GM12865 (cell line): ENCODE results near the gene LBX1.
A peak's percentile ranks its signal among the peaks of the same experiment; 100 is the strongest.
"Not testable (repeated sequence)": the region's sequence is repeated elsewhere in the genome, so short reads cannot be mapped to it uniquely, and the experiment has no call there.

Source experiments
- DNase-seq: peaks from one replicate; pipeline ENCODE4 v3.0.0; 2010; ENCODE audit warnings: low read depth
- H3K4me3 ChIP-seq: 2 replicates; pipeline ENCODE4 v1.5.1; 2011; ENCODE audit warnings: mild to moderate bottlenecking, low read depth, low read length, control low read depth
- TF ChIP-seq, protein P1 (sequence below): IDR thresholded peaks from 2 replicates; pipeline ENCODE4 v1.5.1; 2011; ENCODE audit warnings: low read length, control low read depth, low read depth, inconsistent platforms; ENCODE audit not compliant: insufficient read depth; ENCODE audit errors: missing control alignments

The LBX1 gene

DNA sequence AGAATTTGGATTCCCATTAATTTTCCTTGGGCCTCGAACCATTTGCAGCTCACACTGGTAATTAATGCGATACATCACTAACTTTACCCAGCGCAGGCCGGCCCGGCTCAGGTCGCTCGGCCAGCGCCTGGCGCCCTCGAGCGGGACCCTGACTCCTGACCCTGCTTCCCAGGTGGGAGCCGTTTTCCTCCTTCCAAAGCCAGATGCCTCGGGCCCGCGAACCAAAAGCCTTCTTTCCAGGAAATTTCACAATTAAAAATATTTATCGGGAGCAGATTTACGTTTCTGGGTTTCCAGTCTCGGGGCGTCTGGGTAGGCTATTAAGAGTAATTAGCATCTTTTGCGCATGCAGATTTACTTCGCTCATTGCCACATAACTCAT is 12.2 kb downstream of the LBX1 start:
- TF ChIP-seq, protein P1, sequence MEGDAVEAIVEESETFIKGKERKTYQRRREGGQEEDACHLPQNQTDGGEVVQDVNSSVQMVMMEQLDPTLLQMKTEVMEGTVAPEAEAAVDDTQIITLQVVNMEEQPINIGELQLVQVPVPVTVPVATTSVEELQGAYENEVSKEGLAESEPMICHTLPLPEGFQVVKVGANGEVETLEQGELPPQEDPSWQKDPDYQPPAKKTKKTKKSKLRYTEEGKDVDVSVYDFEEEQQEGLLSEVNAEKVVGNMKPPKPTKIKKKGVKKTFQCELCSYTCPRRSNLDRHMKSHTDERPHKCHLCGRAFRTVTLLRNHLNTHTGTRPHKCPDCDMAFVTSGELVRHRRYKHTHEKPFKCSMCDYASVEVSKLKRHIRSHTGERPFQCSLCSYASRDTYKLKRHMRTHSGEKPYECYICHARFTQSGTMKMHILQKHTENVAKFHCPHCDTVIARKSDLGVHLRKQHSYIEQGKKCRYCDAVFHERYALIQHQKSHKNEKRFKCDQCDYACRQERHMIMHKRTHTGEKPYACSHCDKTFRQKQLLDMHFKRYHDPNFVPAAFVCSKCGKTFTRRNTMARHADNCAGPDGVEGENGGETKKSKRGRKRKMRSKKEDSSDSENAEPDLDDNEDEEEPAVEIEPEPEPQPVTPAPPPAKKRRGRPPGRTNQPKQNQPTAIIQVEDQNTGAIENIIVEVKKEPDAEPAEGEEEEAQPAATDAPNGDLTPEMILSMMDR: no peak
- no peak overlapping the region for H3K4me3 ChIP-seq

DNA sequence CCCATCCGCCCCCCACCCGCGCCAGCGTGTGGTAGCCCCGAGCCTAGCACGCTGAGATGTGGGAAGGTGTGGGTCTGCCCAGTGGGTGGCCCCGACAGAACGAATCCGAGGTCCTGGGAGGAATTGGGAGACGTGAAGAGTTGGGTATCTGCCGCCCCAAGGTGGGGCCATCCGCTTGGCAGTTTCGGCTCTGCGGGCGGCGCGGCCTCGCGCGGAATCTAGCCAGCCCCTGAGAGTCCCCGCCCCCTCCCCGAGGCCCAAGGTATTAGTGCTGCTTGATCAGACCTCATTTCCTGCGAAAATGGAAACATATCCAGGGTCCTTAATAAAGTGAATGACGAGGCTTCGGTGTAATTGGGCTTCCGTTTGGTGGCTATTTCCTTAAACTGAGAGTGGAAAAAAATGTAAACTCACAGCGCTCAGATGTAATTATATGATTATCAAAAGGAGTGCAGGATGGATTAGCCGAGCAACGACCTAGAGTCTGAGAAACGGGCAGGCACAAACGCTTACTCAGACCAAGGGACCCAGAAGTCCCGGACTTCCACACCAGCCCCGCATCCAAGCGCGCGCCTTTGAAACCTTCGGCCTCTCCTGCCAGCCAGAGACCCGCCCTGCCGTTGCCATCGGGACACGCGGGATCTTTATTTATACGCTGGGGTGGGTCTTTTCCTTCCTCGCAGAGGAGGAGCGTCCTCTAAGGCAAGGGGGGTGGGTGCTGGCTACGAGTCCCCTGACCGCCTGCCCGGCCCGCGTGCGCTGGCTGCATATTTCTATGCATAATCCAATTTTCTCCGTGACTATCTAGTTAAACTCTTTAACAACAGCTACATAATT is 12.8 kb downstream of the LBX1 start:
- no peak overlapping the region for H3K4me3 ChIP-seq
- no peak for DNase-seq

More for the DNA sequence above, 12.2 kb downstream of the LBX1 start:
- DNase-seq: no peak

DNA sequence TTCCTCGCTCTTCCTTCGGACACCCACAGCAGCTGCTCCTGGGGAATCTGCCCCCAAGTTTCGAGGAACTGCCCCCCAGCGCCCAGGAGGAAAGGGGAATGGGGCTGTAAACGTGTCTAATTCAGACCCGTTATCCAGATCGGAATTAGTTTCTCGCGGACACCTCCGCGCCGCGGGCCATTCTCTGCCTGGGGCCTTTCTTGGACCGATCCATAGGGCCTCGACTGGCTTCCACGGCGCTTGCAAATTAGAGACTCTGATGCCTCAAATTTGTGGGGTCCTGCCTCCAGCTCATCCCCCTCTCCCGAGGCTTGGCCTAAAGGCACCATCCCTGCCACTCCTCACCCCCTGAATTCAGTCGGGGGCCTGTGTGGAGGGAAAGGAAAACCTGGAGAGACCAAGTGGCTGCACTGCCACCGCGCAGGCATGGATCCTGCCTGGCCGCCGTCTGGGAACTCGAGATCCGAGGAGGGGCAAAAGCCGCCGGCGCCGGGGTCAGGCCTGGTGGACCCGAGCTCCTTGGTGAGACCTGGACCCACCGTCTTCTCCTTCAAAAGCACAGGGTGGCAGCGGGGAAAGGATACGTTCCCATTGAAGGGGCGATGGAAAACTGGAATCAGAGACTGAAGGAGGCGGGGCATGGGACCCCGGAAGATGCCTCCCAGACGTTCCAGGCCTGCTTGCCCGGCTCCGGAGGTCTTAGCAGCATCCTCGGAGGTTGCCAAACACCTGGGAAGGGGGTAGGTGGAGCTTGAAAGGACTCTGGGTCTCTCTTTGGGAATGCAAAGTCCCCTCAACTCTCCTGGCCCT is 13.7 kb downstream of the LBX1 start:
- no peak for DNase-seq
- TF ChIP-seq, protein P1: no peak
- H3K4me3 ChIP-seq: no peak overlapping the region

More for the DNA sequence above, 12.8 kb downstream of the LBX1 start:
- TF ChIP-seq, protein P1: no peak

DNA sequence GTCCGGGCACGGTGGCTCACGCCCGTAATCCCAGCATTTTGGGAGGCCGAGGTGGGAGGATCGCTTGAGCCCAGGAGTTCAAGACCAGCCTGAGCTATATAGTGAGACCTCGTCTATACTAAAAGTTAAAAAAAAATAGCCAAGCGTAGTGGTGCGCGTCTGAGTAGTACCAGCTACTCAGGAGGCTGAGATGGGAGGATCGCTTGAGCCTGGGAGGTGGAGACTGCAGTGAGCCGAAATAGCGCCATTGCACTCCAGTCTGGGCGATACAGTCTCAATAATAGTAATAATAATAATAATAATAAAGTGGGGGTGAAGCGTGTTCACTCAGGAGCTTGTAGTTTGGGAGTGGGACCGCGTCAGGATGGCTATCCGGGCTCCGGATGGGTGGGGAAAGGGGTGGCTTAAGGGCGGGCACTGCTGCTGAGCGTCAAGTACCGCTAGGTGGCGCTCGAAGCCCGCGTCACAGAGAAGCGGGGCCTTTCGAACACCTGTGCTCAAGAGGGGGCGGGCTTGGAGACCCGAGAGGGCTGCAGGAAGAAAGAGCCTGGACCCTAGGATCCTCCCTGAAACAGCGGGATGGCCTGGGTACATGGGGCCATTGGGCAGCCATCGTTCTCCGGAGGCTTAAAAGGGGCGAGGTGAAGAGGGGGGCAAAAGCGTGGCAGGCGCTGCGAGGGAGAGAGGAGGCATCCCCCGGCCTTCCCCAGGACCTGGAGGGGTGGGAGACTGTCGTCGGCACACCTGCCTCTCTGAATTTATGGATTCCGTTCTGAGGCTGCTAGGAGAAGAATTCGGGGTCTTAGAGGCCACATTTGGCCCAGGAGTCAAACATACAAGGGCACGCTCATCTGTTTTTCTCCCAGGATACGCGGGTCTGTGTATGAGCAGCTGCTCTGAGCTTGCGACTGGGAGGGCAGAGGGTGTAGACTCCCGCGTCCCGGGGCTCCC is 14.5 kb downstream of the LBX1 start:
- no peak overlapping the region for H3K4me3 ChIP-seq
- DNase-seq: peak; percentile 73

DNA sequence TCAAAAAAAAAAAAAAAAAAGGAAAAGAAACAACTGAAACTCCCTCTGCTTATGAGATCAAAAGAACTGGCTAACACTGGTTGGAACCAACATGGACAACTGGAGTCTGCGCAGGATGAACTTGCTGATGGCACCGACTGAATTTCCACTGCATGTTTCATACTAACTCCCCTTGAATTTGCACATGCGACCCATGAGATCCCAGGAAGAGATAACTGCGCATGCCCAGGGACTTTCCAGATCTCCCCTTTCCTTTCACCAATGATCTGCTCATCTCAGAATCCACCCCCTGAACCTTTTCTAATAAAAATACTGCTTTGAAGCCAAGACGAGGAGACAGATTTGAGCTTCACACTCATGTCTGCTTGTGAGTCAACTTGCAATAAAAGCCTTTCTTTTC is 20.7 kb downstream of the LBX1 start:
- TF ChIP-seq, protein P1: no peak
- H3K4me3 ChIP-seq: no peak overlapping the region
- DNase-seq: no peak

More for the DNA sequence above, 14.5 kb downstream of the LBX1 start:
- TF ChIP-seq, protein P1: peak; percentile 88

DNA sequence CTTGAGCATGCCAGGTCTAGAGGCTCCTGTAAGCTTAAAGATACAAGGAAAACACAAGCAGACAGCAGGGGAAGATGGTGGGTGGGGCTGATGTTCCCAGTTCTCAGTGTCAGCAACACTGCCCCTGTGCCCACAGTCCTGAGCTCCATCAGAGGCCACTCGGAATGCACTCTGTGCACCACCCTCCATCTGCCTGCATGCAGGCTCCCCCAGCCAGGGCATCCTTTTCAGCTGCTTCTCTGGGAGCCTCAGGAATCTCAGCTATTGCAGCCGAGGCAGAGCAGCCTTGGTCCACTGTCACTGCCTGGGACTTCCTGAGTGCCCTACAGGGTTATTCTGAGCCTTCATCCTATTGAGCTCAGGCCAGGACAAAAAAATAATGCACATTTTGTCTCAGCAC is 22.2 kb downstream of the LBX1 start:
- TF ChIP-seq, protein P1: no peak

DNA sequence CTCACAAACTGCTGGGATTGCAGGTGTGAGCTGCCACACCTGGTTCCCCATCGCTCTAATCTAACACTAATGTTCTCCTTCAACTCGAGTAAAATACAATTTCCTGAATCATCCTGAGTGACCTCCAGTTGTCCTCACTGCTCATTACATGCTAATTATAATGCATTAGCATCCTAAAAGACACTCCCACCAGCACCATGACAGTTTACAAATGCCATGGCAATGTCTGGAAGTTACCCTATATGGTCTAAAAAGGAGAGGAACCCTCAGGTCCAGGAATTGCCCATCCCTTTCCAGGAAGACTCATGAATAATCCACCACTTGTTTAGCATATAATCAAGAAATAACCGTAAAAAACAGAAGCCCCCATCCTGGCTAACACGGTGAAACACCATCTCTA is 26.6 kb downstream of the LBX1 start:
- not testable (repeated sequence) for DNase-seq, H3K4me3 ChIP-seq

More for the DNA sequence above, 22.2 kb downstream of the LBX1 start:
- DNase-seq: no peak
- no peak overlapping the region for H3K4me3 ChIP-seq

DNA sequence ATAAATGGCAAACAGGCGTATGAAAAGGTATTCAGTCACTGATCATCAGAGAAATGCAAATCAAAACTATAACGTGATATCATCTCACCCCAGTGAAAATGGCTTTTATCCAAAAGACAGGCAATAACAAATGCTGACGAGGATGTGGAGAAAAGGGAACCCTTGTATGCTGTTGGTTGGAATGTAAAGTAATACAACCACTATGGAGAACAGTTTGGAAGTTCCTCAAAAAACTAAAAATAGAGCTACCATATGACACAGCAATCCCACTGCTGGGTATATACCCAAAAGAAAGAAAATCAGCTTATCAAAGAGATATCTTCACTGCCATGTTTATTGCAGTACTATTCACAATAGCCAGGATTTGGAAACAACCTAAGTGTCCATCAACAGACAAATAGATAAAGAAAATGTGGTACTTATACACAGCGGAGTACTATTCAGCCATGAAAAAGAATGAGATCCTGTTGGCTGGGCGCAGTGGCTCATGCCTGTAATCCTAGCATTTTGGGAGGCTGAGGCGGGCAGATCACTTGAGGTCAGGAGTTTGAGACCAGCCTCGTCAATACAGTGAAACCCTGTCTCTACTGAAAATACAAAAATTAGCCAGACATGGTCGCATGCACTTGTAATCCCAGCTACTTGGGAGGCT is 30.8 kb downstream of the LBX1 start:
- DNase-seq, H3K4me3 ChIP-seq: not testable (repeated sequence)
